ENCODE measurements around the gene SRBD1.

Gene SRBD1

DNA sequence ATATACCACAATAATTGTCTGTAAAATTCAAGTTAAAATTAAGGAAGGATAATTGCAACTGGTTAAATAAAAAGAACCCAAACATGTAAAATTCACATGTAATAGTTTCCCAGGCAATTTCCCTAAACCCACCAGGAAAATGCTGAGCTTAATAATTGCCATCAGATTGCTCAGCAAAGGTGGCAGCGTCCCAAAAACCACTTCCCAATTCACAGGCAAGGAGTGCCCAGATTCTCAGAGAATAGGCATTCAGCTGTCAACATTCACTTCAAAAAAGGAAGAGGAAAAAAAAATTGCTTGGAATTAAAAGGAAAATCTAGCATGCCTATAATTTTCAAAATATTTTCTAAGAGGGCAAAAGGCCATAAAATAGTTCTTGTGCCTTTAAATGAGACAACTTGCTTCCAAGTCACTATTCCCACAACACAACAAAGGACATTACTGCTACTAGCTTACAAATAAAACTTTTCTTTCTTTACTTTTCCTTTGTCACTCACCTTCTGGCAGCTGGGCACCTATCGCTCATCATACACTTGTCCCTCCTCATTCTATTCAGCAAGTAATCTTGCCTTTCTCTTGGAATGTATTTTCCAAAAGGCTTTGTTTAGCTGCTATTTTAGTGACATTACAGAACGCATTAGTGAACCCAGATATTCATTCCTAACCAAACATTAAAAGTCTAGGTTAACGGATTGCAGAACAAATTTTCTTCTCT lies 15.2 kb downstream of the SRBD1 start:
- no peak for DNase-seq

DNA sequence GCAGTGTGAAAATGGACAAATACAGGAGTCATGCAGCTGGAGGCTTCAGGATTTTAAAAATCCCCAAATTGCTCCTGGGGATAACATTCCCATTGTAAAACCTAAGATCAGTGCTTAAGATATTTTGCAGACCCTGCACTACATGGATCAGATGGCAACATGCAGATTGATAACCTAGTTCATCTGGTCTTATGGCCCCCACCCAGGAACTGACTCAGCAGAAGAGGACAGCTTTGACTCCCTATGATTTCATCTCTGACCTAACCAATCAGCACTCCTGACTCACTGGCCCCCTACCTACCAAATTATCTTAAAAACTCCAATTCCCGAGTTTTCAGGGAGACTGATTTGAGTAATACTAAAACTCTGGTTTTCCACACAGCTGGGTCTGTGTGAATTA lies 20.0 kb downstream of the SRBD1 start:
- no peak for DNase-seq

DNA sequence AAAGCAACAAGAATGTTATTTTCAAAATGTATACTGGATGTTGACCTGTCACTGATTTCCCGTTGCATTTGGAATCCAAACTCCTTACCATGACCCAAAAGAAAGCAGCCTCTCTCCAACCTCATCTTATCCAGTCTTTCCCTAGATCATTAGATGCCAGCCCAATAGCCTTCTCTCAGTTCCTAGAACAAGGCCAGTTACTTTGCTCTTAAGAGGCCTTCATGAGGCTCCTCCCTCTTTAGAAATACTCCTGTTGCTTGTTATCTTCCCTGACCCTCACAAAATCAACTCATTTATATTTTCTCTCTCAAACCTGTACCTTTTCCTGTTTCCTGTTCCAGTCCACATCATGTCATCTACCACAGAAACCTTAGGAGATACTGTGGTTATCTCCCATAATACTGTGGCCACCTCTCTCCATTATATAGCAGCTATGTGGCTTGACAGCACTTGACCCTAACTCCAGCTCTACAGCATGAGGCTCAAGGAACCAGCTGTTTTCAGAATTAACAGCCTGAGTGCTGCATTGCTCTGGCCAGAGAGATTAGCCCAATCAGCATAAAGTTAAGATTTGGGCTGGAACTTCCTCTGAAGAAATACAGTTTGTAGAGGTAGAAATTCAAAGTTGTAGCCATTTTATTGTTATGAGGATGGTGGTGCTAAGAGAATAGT lies 22.8 kb downstream of the SRBD1 start:
- DNase-seq = no peak

DNA sequence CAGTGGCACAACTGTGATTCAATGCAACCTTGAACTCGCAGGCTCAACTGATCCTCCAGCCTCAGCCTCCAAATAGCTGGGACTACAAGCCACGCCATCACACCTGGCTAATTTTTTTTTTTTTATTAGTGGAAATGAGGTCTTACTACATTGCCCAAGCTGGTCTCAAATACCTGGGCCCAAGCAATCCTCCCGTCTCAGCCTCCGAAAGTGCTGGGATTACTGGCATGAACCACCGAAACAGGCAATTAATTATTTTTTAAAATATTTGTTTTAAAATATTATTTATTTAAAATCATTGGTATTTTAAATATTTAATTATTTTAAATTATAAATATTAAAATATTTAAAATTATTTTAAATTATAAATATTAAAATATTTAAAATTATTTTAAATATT lies 24.5 kb downstream of the SRBD1 start:
- no peak for DNase-seq

DNA sequence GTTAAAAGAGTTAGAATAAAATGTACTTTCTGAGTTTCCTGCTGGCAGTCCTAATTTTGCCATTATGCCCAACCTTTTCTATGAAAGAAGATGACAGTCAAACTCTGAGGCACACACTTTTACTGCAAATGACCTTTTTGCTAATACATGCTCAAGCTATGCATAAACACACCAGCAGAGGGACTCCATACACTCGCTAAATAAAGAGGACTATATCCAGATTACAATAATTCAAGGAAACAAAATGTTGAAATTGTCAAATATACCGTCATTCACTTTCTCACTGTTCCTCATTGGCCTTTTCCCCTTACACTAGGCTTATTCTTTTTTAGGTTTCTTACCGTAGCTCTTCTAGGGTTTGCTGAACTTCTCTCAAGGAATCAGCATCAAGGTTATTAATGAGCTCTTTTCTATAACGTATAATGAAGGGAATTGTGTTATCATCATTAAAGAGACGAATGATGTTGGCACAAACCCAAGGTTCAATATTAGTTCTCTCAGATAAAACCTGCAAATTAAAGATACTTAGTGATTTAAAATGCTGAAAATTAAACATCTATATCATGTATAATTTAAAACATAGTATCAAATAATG lies 25.7 kb downstream of the SRBD1 start:
- DNase-seq = no peak

DNA sequence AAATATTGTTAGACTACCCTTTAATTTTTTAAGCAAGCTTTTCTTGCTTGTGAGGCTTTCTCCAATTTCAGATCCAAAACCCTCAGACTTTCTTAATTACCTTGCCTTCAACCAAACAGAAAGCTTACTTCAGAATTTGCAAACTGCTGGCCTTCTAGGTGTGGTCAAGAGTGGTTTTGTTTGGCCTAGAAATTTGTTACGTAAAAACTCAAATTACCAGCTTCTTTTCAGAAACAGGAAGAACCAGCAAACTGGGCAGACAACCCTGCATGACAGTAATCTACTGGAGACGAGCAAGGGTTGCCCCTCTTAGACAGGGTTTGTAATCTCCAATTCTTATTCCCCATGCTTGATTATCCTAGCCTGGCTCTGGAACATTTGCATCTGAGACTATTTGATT lies 27.1 kb downstream of the SRBD1 start:
- no peak for DNase-seq

DNA sequence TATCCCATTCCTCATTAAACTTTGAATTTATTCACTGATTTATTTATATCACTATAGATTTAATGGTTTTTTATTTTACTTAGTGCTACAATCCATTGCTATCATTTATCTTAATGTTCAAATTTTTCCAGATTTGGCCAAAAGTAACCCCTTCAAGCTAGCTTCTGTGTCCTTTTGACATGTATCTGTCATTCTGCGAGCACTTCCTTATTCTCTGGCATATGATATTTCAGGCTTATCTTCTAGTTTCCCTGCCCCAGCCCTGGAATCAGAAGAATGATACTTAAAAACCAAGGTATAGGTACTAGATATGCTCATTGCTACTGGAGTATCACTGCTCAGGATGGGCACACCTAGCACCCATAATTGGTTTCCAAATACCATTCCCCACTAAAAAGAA lies 28.5 kb downstream of the SRBD1 start:
- DNase-seq = no peak

- DNase-seq = no peak
Measured at GRCh38 chr2:45578056-45578843, 32.8 kb downstream of the SRBD1 start.

- no peak for DNase-seq
Measured at GRCh38 chr2:45577441-45577840, 33.6 kb downstream of the SRBD1 start.

GRCh38 chr2:45575881-45576280 lies 35.2 kb downstream of the SRBD1 start:
- no peak for DNase-seq

- DNase-seq = no peak
Measured at GRCh38 chr2:45572979-45573378, 38.1 kb downstream of the SRBD1 start.

DNA sequence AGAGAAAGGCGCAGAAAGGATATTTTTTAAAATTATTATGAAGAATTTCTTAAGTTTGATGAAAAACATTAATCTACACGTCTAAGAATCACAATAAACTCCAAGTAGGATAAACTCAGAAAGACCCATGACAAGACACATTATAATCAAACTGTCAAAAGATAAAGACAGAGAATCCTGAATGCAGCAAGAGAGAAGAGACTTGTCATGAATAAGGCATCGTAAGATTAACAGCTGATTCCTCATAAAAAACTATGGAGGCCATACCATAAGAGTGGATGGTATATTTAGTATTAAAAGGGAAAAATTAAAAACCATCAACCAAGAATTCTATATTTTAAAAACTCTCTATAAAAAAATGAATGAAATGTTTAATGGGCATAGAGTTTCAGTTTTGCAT lies 39.1 kb downstream of the SRBD1 start:
- no peak for DNase-seq

- DNase-seq = no peak
Measured at GRCh38 chr2:45570671-45571334, 40.3 kb downstream of the SRBD1 start.

GRCh38 chr2:45568935-45569334 lies 42.1 kb downstream of the SRBD1 start:
- DNase-seq = no peak

DNA sequence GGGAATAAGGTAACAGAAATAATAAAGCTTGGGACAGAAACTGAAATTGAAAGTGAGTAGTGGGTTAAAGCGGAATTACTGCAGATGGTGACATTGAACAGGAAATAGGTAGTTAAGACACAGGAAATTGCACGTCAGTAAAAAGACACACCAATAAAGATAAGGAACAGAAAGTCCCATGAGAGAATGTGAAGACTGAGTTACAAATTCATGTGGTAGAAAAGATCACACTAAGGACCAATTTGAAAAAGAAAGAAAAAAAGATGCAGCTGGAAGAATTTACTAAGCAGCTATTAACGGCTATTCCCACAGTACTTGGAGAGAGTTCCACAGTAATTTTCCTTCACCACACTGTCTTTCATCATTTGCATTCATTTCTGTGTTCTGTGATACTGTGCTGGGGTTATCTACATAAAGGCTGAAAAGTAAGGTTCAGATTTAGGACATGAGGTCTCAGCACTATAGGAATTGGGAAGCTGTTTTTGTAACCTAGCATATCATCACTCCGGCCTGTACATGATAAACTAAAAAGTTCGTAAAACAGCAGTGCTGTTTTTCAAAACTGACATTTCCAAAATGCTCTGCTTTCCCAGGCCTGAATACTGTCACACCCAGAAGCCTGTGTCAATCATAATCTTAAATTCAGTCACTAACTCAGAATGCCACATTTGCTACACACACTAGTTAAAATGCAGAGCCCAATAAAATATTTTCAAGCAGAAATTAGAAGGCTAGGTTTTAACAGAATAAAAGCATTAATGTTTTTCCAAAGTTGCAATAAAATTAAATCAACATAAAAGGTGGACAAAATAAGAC lies 42.9 kb downstream of the SRBD1 start:
- no peak for DNase-seq

- DNase-seq = no peak
Measured at GRCh38 chr2:45567288-45567963, 43.6 kb downstream of the SRBD1 start.

DNA sequence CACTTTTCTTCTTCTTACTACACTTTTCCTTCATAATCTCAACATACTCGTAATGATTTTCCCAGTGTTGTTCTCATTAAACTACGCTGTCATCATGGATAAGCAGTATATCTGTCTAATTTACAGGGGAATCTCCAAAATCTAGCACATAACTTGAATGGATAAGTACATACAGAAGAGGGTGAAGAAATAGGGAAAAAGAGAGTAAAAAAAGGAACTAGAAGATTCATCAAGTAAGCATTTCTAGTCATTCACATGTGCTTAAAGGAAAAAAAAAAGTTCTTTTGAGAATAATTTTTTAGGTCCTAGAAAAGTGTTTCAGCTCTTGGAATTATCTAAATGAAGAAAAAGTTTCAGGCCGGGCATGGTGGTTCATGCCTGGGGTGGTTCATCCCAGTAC lies 51.6 kb downstream of the SRBD1 start:
- no peak for DNase-seq

DNA sequence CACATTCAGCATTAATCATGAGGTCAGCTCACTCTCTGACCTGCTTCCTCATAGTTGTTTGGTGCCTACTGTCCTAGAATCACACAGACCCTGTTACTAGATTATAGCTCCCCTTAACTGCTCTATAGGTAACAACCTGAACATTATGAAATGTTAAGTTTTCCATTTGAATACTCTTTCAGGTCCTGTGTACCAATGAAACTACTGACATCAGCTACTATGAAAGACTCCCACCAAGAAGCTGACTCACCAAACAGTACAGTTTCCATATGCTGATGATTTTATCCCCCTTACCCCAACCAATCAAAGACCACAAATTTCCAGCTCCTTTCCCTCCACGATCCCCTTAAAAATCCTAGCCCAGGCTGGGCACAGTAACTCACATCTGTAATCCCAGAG lies 56.3 kb downstream of the SRBD1 start:
- DNase-seq = no peak

- no peak for DNase-seq
Measured at GRCh38 chr2:45554073-45554741, 56.9 kb downstream of the SRBD1 start.

GRCh38 chr2:45551862-45552261 lies 59.2 kb downstream of the SRBD1 start:
- no peak for DNase-seq

DNA sequence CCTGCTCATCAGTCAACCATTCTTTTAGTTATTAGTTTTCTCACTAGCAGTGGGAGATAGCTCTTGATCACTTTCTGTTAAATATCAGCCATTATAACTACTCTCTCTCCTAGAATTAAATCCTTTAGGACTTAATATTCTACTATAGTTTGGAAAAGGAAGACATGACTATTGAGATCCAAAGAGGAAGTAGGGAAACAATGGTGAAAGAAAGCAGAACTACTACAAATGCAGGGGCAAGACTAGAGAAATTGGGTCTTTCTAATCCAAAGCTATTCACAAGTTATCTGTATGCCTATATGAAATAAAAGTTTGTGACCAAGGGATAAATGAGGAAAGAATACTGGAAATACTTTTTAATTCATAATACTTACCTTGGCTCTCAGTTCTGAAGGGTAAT lies 65.1 kb downstream of the SRBD1 start:
- no peak for DNase-seq
